A673 (cell line): ENCODE data around the gene GRIA1. TPM values are rescaled to one million over a fixed set of nuclear protein-coding genes. Genes with fewer than 3 reads are reported as not detected.

ENCODE experiments used
- BruUV-seq: library from RNA; stranded (reverse); fragments of 400-500 nt; replicated peaks from 2 replicates; lab custom pipeline; 2021; lab: Mats Ljungman, UMichigan
- CTCF ChIA-PET: fragments of 300-600 bp; sonication (Branson Sonifier 250); formaldehyde crosslinking; loops from one replicate; lab custom pipeline; 2022; ENCODE audit warnings: antibody characterized with exemption; lab: Charles Lee
- POLR2A ChIA-PET: fragments of 300-600 bp; sonication (Branson Sonifier 250); formaldehyde crosslinking; loops from one replicate; lab custom pipeline; 2022; ENCODE audit warnings: antibody characterized with exemption; ENCODE audit not compliant: low non-redundant PET; lab: Charles Lee
- DNase-seq: peaks from one replicate; pipeline ENCODE4 v3.0.0-alpha.2; 2015; ENCODE audit warnings: low spot score
- H3K27ac ChIP-seq: fragments of 200-600 bp; sonication (generic); 2 replicates; pipeline ENCODE4 v1.5.1; 2016; ENCODE audit warnings: mixed run types, low read depth, mild to moderate bottlenecking, mixed read lengths, antibody characterized with exemption, low read length; ENCODE audit not compliant: poor library complexity, severe bottlenecking
- H3K27me3 ChIP-seq: fragments of 200-600 bp; sonication (generic); replicated peaks from 2 replicates; pipeline ENCODE4 v1.6.1; 2017; ENCODE audit warnings: mixed run types, low read depth, mild to moderate bottlenecking, mixed read lengths, antibody characterized with exemption, low read length; ENCODE audit not compliant: insufficient read depth, poor library complexity
- H3K36me3 ChIP-seq: fragments of 200-600 bp; sonication (generic); 2 replicates; pipeline ENCODE4 v1.6.1; 2016; ENCODE audit warnings: mixed run types, mild to moderate bottlenecking, mixed read lengths, antibody characterized with exemption, low read length; ENCODE audit not compliant: insufficient read depth, poor library complexity, severe bottlenecking
- H3K4me1 ChIP-seq: fragments of 200-600 bp; sonication (generic); 2 replicates; pipeline ENCODE4 v1.6.1; 2017; ENCODE audit warnings: mixed run types, mild to moderate bottlenecking, mixed read lengths, antibody characterized with exemption, low read length; ENCODE audit not compliant: insufficient read depth, poor library complexity, severe bottlenecking
- H3K4me3 ChIP-seq: fragments of 200-600 bp; sonication (generic); 2 replicates; pipeline ENCODE4 v1.5.1; 2016; ENCODE audit warnings: low read depth, mixed run types, mild to moderate bottlenecking, mixed read lengths, low read length; ENCODE audit not compliant: poor library complexity, severe bottlenecking
- H3K9me3 ChIP-seq: fragments of 200-600 bp; sonication (generic); 2 replicates; pipeline ENCODE4 v1.6.1; 2016; ENCODE audit warnings: mixed run types, low read depth, mild to moderate bottlenecking, mixed read lengths, antibody characterized with exemption, low read length; ENCODE audit not compliant: poor library complexity, severe bottlenecking
- EZH2 ChIP-seq: fragments of 200-600 bp; sonication (generic); IDR thresholded peaks from 2 replicates; pipeline ENCODE4 v1.6.1; 2017; ENCODE audit warnings: borderline replicate concordance, low read depth, mild to moderate bottlenecking, mixed read lengths, antibody characterized with exemption, low read length; ENCODE audit not compliant: poor library complexity, severe bottlenecking
- intact Hi-C: fragments of 100-400 bp; cut with micrococcal nuclease; formaldehyde crosslinking; loops from one replicate; pipeline ENCODE4 v1.10.0; 2022; ENCODE audit not compliant: unreplicated experiment
- total RNA-seq: library from RNA; stranded (reverse); gene quantifications from 2 replicates; pipeline ENCODE4 v1.2.3, GENCODE V29; 2021
- TF ChIP-seq, protein P1 (sequence below): fragments of 300-800, 200-600 bp; sonication (generic); conservative IDR thresholded peaks from 2 replicates; pipeline ENCODE4 v1.5.1; 2017; ENCODE audit warnings: low read depth, mild to moderate bottlenecking, antibody characterized with exemption, low read length, moderate library complexity, mixed read lengths

GRIA1 gene
- total RNA-seq, 1 experiment from 2014 or later = 0.69 TPM

DNA sequence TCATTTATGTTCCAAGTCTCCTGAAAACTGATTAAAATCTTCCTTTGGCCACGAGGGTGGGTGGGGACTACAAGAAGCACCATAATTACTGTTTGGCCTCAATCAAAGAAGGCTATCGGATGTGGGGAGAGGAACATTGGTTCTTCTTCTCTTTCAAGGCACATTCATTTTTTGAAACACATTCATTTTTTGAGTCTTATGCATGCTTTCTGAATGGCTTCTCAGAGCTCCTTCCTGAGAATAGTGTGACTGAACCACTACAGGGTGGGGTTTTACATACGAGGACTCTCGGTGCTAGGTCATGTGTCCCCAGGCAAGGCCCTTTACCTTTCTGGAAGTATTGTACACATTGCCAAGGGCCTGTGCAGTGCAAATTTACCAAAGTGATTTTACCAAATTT is 7.0 kb upstream of the GRIA1 start:
- H3K9me3 ChIP-seq = no peaks in the 10 kb centered on the region
- no TSS peak for BruUV-seq
- no peak for TF ChIP-seq EZH2
- TF ChIP-seq, protein P1, sequence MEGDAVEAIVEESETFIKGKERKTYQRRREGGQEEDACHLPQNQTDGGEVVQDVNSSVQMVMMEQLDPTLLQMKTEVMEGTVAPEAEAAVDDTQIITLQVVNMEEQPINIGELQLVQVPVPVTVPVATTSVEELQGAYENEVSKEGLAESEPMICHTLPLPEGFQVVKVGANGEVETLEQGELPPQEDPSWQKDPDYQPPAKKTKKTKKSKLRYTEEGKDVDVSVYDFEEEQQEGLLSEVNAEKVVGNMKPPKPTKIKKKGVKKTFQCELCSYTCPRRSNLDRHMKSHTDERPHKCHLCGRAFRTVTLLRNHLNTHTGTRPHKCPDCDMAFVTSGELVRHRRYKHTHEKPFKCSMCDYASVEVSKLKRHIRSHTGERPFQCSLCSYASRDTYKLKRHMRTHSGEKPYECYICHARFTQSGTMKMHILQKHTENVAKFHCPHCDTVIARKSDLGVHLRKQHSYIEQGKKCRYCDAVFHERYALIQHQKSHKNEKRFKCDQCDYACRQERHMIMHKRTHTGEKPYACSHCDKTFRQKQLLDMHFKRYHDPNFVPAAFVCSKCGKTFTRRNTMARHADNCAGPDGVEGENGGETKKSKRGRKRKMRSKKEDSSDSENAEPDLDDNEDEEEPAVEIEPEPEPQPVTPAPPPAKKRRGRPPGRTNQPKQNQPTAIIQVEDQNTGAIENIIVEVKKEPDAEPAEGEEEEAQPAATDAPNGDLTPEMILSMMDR = no peak
- no peaks in the 10 kb centered on the region for H3K27me3 ChIP-seq
- ChIA-PET POLR2A (no interaction called here), CTCF (no interaction called here)
- DNase-seq = no peak
- intact Hi-C loops = no loop called here
- H3K36me3 ChIP-seq = no peaks in the 10 kb centered on the region
- H3K27ac ChIP-seq = no peak overlapping the region
- no peak overlapping the region for H3K4me3 ChIP-seq
- no peaks in the 10 kb centered on the region for H3K4me1 ChIP-seq

DNA sequence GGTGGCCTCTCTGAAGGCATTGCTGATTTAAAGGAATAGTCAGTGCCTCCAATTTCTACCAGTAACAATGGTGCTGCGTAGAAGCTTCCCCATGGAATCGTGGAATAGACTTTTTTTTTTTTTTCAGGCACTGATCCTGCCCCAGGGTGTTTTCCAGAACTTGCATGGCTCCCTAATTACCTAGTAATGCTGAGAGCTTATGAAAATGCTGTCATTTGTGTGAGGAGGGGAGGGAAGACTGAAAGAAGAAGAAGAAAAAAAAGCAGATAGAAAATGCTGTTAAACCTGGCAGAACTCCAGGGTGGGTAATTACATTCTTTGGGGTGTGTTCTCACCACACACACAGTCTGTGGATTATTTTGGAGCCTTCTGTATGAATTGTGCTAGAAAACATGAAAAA is 4.8 kb upstream of the GRIA1 start:
- intact Hi-C loops = no loop called here
- Histone ChIP-seq H3K27ac (no peak overlapping the region), H3K36me3 (no peaks in the 10 kb centered on the region), H3K9me3 (no peaks in the 10 kb centered on the region), H3K4me3 (no peak overlapping the region), H3K4me1 (no peaks in the 10 kb centered on the region), H3K27me3 (no peaks in the 10 kb centered on the region)
- no peak for DNase-seq
- no peak for TF ChIP-seq EZH2
- TF ChIP-seq, protein P1 = no peak
- CTCF ChIA-PET = no interaction called here
- POLR2A ChIA-PET = no interaction called here
- BruUV-seq = no TSS peak

DNA sequence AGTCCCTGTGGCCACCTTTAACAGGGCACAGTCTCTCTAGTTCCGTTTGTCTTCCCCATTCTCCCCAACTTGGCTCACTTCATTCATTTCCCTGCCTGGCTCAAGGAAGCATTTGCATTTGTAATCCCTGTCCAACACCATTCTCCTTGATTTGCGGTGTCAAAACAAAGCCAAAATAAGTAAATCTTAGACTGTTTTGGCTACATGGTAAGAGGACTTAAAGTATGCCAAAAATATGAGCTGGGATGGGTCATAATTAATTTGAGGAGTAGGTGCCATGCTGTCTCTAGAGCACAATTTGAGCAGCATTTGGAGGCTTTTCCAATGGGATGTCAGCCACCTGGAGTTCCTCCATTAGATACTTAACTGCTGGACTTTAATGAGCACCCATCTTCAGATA is 3.7 kb upstream of the GRIA1 start:
- H3K9me3 ChIP-seq = no peaks in the 10 kb centered on the region
- no peak for DNase-seq
- no peaks in the 10 kb centered on the region for H3K27me3 ChIP-seq
- TF ChIP-seq EZH2 = no peak
- TF ChIP-seq, protein P1 = no peak
- H3K4me1 ChIP-seq = no peaks in the 10 kb centered on the region
- intact Hi-C loops = no loop called here
- CTCF ChIA-PET = no interaction called here
- POLR2A ChIA-PET = no interaction called here
- BruUV-seq = no TSS peak
- no peak overlapping the region for H3K4me3 ChIP-seq
- no peak overlapping the region for H3K27ac ChIP-seq
- H3K36me3 ChIP-seq = no peaks in the 10 kb centered on the region
